ENCODE data around the gene CHCHD6.

DNA sequence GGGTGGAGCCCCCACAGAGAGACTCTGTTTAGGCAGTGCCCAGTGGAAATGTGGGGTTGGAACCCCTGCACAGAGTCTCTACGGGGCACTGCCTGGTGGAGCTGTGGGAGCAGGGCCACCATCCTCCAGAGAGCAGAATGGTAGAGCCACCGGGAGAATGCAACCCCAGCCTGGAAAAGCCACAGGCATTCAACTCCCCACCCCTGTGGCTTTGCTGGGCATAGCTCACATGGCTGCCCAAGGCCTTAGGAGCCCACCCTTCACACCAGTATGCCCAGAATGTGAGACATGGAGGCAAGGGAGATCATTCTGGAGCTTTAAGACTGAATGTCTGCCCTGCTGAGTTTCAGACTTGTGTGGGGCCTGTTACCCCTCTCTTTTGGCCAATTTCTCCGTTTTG is 19.0 kb upstream of the CHCHD6 start:
- TF ChIP-seq POLR2AphosphoS5 (IDR thresholded peaks at IDR 0.05; ENCODE audit: borderline replicate concordance, low read depth, low read length): no peak
- no peak for TF ChIP-seq EZH2 (IDR thresholded peaks at IDR 0.05)

All from SK-N-MC (cell line).